Activated T-helper 9 cell treated with anti-CD3 and anti-CD28 coated beads, Interleukin-2, amount 50 U/mL, for 16 hours (primary cell): ENCODE data around the gene OGN.
"Not testable (repeated sequence)": the region's sequence is repeated elsewhere in the genome, so short reads cannot be mapped to it uniquely, and the experiment has no call there.

Experiments
- DNase-seq: peaks from one replicate; pipeline ENCODE4 v3.0.0-alpha.2; 2020; ENCODE audit warnings: low read depth

Gene OGN

GRCh38 chr9:92404042-92404836, at the start of gene OGN:
OGN (minus strand) TSS chr9:92404578; CDS start chr9:92403407, 1,171 bp downstream.
- DNase-seq: no peak

GRCh38 chr9:92446536-92446935, 42.2 kb upstream of the OGN start:
- DNase-seq: no peak

GRCh38 chr9:92444841-92445240, 40.5 kb upstream of the OGN start:
- no peak for DNase-seq

GRCh38 chr9:92440751-92441046, 36.3 kb upstream of the OGN start:
- DNase-seq: no peak

GRCh38 chr9:92439921-92440750, 35.8 kb upstream of the OGN start:
- DNase-seq: no peak

- DNase-seq: no peak
Measured at GRCh38 chr9:92438900-92439526, 34.6 kb upstream of the OGN start.

GRCh38 chr9:92435263-92435662, 30.9 kb upstream of the OGN start:
- DNase-seq: no peak

GRCh38 chr9:92432972-92433548, 28.7 kb upstream of the OGN start:
- no peak for DNase-seq

- no peak for DNase-seq
Measured at GRCh38 chr9:92432350-92432749, 28.0 kb upstream of the OGN start.

GRCh38 chr9:92429836-92430235, 25.5 kb upstream of the OGN start:
- no peak for DNase-seq

GRCh38 chr9:92426501-92427145, 22.2 kb upstream of the OGN start:
- no peak for DNase-seq

- no peak for DNase-seq
Measured at GRCh38 chr9:92425474-92425873, 21.1 kb upstream of the OGN start.

GRCh38 chr9:92424340-92424739, 20.0 kb upstream of the OGN start, which contains the start of gene OMD:
OMD (minus strand) TSS chr9:92424471; CDS start chr9:92417558, 6,913 bp downstream.
- DNase-seq: no peak

- DNase-seq: no peak
Measured at GRCh38 chr9:92423612-92424011, 19.2 kb upstream of the OGN start.

- DNase-seq: no peak
Measured at GRCh38 chr9:92422611-92423338, 18.4 kb upstream of the OGN start.

- no peak for DNase-seq
Measured at GRCh38 chr9:92414566-92414965, 10.2 kb upstream of the OGN start.

GRCh38 chr9:92411157-92411556, 6.8 kb upstream of the OGN start:
- not testable (repeated sequence) for DNase-seq

- DNase-seq: no peak
Measured at GRCh38 chr9:92408747-92409478, 4.5 kb upstream of the OGN start.

- DNase-seq: no peak
Measured at GRCh38 chr9:92407818-92408217, 3.4 kb upstream of the OGN start.

- DNase-seq: no peak
Measured at GRCh38 chr9:92406477-92406876, 2.1 kb upstream of the OGN start.

GRCh38 chr9:92405818-92406217, 1.4 kb upstream of the OGN start:
- no peak for DNase-seq
